Ishikawa (cell line): Measurements from ENCODE around the gene MAML2.
A peak's percentile ranks its signal among the peaks of the same experiment; 100 is the strongest.

Experiments used
- CREB1 ChIP-seq: IDR thresholded peaks from 2 replicates; pipeline ENCODE4 v1.6.1; 2012; ENCODE audit warnings: low read depth
- EGR1 ChIP-seq: IDR thresholded peaks from 2 replicates; pipeline ENCODE4 v1.6.1; 2012
- EP300 ChIP-seq: IDR thresholded peaks from 2 replicates; pipeline ENCODE4 v1.6.1; 2012; ENCODE audit warnings: borderline replicate concordance
- FOXM1 ChIP-seq: IDR thresholded peaks from 2 replicates; pipeline ENCODE4 v1.6.1; 2012; ENCODE audit warnings: low read depth, borderline replicate concordance
- MAX ChIP-seq: IDR thresholded peaks from 2 replicates; pipeline ENCODE4 v1.6.1; 2012
- NFIC ChIP-seq: IDR thresholded peaks from 2 replicates; pipeline ENCODE4 v1.6.1; 2012
- RAD21 ChIP-seq: IDR thresholded peaks from 2 replicates; pipeline ENCODE4 v1.6.1; 2012; ENCODE audit warnings: low read depth
- REST ChIP-seq: IDR thresholded peaks from 2 replicates; pipeline ENCODE4 v1.6.1; 2012; ENCODE audit warnings: low read depth, mild to moderate bottlenecking
- TAF1 ChIP-seq: IDR thresholded peaks from 2 replicates; pipeline ENCODE4 v1.6.1; 2012; ENCODE audit warnings: low read depth, mild to moderate bottlenecking
- TCF12 ChIP-seq: IDR thresholded peaks from 2 replicates; pipeline ENCODE4 v1.6.1; 2012; ENCODE audit warnings: low read depth
- TEAD4 ChIP-seq: IDR thresholded peaks from 2 replicates; pipeline ENCODE4 v1.6.1; 2012
- USF1 ChIP-seq: IDR thresholded peaks from 2 replicates; pipeline ENCODE4 v1.6.1; 2012
- YY1 ChIP-seq: IDR thresholded peaks from 2 replicates; pipeline ENCODE4 v1.6.1; 2012; ENCODE audit warnings: low read depth
- ZBTB7A ChIP-seq: IDR thresholded peaks from 2 replicates; pipeline ENCODE4 v1.6.1; 2012; ENCODE audit warnings: low read depth

GRCh38 chr11:96122601-96123074, 220.4 kb downstream of the MAML2 start:
- no peak for TF ChIP-seq FOXM1
- TF ChIP-seq TCF12: no peak
- no peak for TF ChIP-seq REST
- TF ChIP-seq CREB1: no peak
- TF ChIP-seq EP300: no peak
- TF ChIP-seq ZBTB7A: no peak
- no peak for TF ChIP-seq RAD21
- TF ChIP-seq MAX: no peak
- no peak for TF ChIP-seq YY1
- TF ChIP-seq TAF1: no peak
- no peak for TF ChIP-seq USF1
- TF ChIP-seq EGR1: no peak
- TF ChIP-seq NFIC: no peak
- TF ChIP-seq TEAD4: 0 out of 2 replicates have a peak, but pooled peaks have one; percentile 11
